SK-N-SH treated with all-trans-retinoic acid at 6 μM for 48 hours (cell line): ENCODE results near the gene SYDE1.

Experiments used
- ATAC-seq: fragments of 200-7000 bp; cut with Tn5 transposase; 3 replicates; pipeline ENCODE4 v1.9.1; 2020; ENCODE audit warnings: mild to moderate bottlenecking, moderate library complexity
- ARNTL ChIP-seq: fragments of 450-650 bp; formaldehyde crosslinking; IDR thresholded peaks from 2 replicates; pipeline ENCODE4 v1.5.0; 2020; ENCODE audit warnings: low read depth, mild to moderate bottlenecking, moderate library complexity, borderline replicate concordance
- ESRRG ChIP-seq: fragments of 250-450 bp; sonication (Bioruptor Pico); IDR thresholded peaks from 2 replicates; pipeline ENCODE4 v1.6.1; 2021; ENCODE audit warnings: mild to moderate bottlenecking
- ISL1 ChIP-seq: fragments of 250-450 bp; sonication (Bioruptor Pico); IDR thresholded peaks from 2 replicates; pipeline ENCODE4 v2.1.2; 2022; ENCODE audit warnings: mild to moderate bottlenecking, moderate library complexity
- PPARA ChIP-seq: fragments of 250-450 bp; sonication (Bioruptor Pico); IDR thresholded peaks from 2 replicates; pipeline ENCODE4 v1.5.0; 2020; ENCODE audit warnings: mild to moderate bottlenecking, borderline replicate concordance
- RARB ChIP-seq: fragments of 250-450 bp; sonication (Bioruptor Pico); IDR thresholded peaks from 2 replicates; pipeline ENCODE4 v1.8.0; 2021; ENCODE audit warnings: mild to moderate bottlenecking, moderate library complexity
- SNAI2 ChIP-seq: fragments of 250-450 bp; sonication (Bioruptor Pico); IDR thresholded peaks from 2 replicates; pipeline ENCODE4 v1.5.0; 2020; ENCODE audit warnings: mild to moderate bottlenecking, moderate library complexity
- TCF4 ChIP-seq: fragments of 250-450 bp; sonication (Bioruptor Pico); IDR thresholded peaks from 2 replicates; pipeline ENCODE4 v1.8.0; 2021; ENCODE audit warnings: mild to moderate bottlenecking, moderate library complexity, borderline replicate concordance
- TOX ChIP-seq: fragments of 250-450 bp; sonication (Bioruptor Pico); IDR thresholded peaks from 2 replicates; pipeline ENCODE4 v1.8.0; 2021; ENCODE audit warnings: mild to moderate bottlenecking, moderate library complexity, borderline replicate concordance
- ZC3H10 ChIP-seq: fragments of 250-450 bp; sonication (Bioruptor Pico); IDR thresholded peaks from 2 replicates; pipeline ENCODE4 v1.5.1; 2021; ENCODE audit warnings: mild to moderate bottlenecking, moderate library complexity
- ZFP3 ChIP-seq: fragments of 250-450 bp; sonication (Bioruptor Pico); IDR thresholded peaks from 2 replicates; pipeline ENCODE4 v1.5.0; 2020; ENCODE audit warnings: mild to moderate bottlenecking, moderate library complexity
- ZFP30 ChIP-seq: fragments of 450-650 bp; formaldehyde crosslinking; IDR thresholded peaks from 2 replicates; pipeline ENCODE4 v1.5.0; 2022; ENCODE audit warnings: mild to moderate bottlenecking, moderate library complexity
- ZNF565 ChIP-seq: fragments of 450-650 bp; formaldehyde crosslinking; conservative IDR thresholded peaks from 2 replicates; pipeline ENCODE4 v1.5.0; 2020; ENCODE audit warnings: low read depth, mild to moderate bottlenecking, moderate library complexity
- ZNF70 ChIP-seq: fragments of 450-650 bp; formaldehyde crosslinking; IDR thresholded peaks from 2 replicates; pipeline ENCODE4 v1.5.0; 2020; ENCODE audit warnings: mild to moderate bottlenecking, moderate library complexity
- TF ChIP-seq, protein P1 (sequence below): fragments of 250-450 bp; sonication (Bioruptor Pico); IDR thresholded peaks from 2 replicates; pipeline ENCODE4 v1.5.1; 2021; ENCODE audit warnings: mild to moderate bottlenecking, moderate library complexity
- TF ChIP-seq, protein P2 (sequence below): fragments of 250-450 bp; sonication (Bioruptor Pico); IDR thresholded peaks from 2 replicates; pipeline ENCODE4 v1.8.0; 2020; ENCODE audit warnings: mild to moderate bottlenecking, moderate library complexity, borderline replicate concordance
- TF ChIP-seq, protein P3 (sequence below): fragments of 250-450 bp; sonication (Bioruptor Pico); IDR thresholded peaks from 2 replicates; pipeline ENCODE4 v1.5.0; 2020; ENCODE audit warnings: mild to moderate bottlenecking, moderate library complexity

SYDE1 gene

DNA sequence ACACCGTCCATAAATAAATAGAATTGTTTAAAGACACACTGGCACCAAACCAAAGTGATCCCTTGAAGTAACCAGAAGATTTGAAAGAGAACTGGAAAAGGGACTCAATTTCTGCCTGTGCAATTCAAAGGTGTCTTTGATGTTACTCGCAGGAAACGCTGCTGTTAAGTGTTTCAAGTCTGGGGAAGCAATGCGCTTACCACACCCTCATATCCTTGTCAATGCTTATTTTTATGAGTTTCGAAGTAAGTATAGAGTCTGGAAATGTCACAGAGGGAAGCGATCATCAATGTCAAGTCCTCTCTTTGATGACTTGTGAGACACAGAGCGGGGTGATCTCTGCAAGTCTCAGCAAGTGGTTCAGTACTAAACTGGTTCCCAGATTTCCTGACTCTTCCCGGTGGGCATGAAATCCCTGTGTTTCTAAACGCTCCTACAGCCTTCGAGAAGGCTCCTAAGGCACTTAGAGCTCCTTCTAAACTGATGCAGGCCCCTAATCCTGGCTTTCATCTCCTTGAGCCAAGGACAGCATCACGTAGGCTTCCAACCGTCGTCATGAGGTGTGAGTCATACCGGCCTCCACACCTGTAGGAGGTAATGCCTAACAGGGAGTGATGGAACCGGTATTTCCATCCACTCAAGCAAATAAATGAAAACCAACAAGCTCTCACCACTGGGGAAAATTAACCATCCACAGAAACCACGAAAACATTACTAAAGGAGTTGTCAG, 22.8 kb downstream of the SYDE1 start:
- no peak for TF ChIP-seq ZFP3
- no peak for ATAC-seq

DNA sequence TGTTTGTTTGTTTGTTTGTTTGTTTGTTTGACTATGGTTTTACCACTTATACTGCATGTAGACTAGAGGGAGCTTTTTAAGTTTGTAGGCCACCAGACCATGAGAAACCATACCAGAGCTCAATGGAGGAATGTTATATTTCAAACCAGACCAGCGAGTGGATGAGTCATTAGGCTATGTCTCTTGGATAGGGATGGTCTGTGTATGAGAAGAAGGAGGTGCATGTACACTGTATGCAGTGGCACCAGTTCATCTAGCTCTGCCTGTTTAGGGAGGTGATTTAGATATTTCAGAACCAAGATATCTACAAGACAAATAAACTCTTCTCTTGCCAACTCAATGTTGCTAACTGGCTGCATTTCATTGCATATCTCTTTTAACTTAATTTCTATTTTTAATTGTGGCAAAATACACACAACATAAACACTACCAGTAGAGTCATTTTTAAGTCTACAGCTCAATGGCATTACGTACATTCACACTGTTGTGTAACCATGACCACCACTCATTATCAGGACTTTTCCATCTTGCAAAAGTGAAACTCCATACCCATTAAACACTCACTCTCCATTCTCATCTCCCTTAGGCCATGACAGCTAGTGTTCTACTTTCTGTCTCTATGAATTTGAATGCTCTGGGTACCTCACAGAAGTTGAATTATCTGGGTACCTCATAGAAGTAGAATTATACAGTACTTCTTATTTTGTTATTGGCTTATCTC, 29.2 kb downstream of the SYDE1 start:
- no peak for ATAC-seq
- TF ChIP-seq, protein P1, sequence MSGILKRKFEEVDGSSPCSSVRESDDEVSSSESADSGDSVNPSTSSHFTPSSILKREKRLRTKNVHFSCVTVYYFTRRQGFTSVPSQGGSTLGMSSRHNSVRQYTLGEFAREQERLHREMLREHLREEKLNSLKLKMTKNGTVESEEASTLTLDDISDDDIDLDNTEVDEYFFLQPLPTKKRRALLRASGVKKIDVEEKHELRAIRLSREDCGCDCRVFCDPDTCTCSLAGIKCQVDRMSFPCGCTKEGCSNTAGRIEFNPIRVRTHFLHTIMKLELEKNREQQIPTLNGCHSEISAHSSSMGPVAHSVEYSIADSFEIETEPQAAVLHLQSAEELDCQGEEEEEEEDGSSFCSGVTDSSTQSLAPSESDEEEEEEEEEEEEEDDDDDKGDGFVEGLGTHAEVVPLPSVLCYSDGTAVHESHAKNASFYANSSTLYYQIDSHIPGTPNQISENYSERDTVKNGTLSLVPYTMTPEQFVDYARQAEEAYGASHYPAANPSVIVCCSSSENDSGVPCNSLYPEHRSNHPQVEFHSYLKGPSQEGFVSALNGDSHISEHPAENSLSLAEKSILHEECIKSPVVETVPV, result no peak
- TF ChIP-seq, protein P2, sequence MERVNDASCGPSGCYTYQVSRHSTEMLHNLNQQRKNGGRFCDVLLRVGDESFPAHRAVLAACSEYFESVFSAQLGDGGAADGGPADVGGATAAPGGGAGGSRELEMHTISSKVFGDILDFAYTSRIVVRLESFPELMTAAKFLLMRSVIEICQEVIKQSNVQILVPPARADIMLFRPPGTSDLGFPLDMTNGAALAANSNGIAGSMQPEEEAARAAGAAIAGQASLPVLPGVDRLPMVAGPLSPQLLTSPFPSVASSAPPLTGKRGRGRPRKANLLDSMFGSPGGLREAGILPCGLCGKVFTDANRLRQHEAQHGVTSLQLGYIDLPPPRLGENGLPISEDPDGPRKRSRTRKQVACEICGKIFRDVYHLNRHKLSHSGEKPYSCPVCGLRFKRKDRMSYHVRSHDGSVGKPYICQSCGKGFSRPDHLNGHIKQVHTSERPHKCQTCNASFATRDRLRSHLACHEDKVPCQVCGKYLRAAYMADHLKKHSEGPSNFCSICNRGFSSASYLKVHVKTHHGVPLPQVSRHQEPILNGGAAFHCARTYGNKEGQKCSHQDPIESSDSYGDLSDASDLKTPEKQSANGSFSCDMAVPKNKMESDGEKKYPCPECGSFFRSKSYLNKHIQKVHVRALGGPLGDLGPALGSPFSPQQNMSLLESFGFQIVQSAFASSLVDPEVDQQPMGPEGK, result no peak
- TF ChIP-seq TCF4 (no peak), ZNF565 (CRISPR knock-in tag) (no peak), ZC3H10 (CRISPR knock-in tag) (no peak)

DNA sequence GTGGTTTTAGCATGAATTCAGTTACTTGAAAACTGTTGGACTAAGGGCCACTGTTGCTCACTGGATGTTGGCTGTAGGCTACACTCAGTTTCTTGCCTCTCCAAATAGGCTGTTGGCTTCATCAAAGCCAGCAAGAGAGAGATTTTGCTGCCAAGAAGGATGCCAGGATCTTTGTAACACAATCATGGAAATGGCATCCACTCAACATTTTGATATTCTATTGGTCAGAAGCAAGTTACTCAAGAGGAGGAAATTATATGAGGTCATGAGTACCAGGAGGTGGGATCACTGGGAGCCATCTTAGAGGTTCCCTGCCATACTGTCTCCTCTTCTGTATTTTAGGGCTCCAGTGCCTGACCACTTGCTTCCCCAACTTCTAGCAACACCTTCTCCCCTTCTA, 30.6 kb downstream of the SYDE1 start:
- TF ChIP-seq SNAI2 (CRISPR knock-in tag), result no peak
- TF ChIP-seq, protein P1, result no peak
- TF ChIP-seq ZNF565 (CRISPR knock-in tag), result no peak
- no peak for TF ChIP-seq ARNTL (CRISPR knock-in tag)
- TF ChIP-seq RARB (CRISPR knock-in tag), result no peak
- no peak for TF ChIP-seq PPARA (CRISPR knock-in tag)
- TF ChIP-seq, protein P2, result no peak
- no peak for TF ChIP-seq ZNF70 (CRISPR knock-in tag)
- TF ChIP-seq ZFP3, result no peak
- no peak for TF ChIP-seq ZFP30
- TF ChIP-seq, protein P3, sequence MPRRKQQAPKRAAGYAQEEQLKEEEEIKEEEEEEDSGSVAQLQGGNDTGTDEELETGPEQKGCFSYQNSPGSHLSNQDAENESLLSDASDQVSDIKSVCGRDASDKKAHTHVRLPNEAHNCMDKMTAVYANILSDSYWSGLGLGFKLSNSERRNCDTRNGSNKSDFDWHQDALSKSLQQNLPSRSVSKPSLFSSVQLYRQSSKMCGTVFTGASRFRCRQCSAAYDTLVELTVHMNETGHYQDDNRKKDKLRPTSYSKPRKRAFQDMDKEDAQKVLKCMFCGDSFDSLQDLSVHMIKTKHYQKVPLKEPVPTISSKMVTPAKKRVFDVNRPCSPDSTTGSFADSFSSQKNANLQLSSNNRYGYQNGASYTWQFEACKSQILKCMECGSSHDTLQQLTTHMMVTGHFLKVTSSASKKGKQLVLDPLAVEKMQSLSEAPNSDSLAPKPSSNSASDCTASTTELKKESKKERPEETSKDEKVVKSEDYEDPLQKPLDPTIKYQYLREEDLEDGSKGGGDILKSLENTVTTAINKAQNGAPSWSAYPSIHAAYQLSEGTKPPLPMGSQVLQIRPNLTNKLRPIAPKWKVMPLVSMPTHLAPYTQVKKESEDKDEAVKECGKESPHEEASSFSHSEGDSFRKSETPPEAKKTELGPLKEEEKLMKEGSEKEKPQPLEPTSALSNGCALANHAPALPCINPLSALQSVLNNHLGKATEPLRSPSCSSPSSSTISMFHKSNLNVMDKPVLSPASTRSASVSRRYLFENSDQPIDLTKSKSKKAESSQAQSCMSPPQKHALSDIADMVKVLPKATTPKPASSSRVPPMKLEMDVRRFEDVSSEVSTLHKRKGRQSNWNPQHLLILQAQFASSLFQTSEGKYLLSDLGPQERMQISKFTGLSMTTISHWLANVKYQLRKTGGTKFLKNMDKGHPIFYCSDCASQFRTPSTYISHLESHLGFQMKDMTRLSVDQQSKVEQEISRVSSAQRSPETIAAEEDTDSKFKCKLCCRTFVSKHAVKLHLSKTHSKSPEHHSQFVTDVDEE (CRISPR knock-in tag), result no peak
- no peak for TF ChIP-seq TOX (CRISPR knock-in tag)
- ATAC-seq, result no peak

DNA sequence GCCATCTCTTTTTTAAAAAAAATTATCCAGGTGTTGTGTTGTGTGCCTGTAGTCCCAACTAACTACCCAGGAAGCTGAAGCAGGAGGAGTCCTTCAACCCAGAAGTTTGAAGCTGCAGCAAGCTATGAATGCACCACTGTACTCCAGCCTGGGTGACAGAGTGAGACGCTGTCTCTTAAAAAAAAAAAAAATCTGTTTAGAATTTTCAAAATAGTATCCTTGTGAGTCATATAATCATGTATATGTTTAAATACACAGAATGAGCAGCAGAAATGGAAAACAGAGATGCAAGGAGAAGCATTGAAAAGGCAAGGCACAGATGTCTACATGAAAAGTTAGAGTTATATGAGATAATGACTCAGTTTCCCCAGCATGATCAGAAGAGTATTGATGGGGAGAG, 31.2 kb downstream of the SYDE1 start:
- TF ChIP-seq SNAI2 (CRISPR knock-in tag), result no peak
- TF ChIP-seq ISL1 (CRISPR knock-in tag), result no peak
- no peak for TF ChIP-seq ZNF70 (CRISPR knock-in tag)
- no peak for ATAC-seq

DNA sequence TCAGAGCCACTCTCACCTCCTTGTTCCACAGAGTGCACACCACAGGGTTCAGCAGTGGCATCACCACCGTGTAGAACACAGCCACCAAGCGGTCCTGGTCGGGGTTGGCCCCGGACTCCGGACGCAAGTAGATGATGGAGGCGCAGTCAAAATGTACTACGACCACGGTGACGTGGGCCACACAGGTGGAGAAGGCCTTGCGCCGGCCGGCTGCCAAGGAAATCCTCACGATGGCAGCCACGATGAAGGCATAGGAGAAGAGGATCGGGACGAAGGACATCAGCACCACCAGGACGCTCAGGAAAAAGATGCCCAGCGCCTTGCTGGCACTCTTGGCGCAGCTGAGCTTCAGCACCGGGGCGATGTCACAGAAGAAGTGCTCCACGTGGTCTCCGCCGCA, 33.9 kb downstream of the SYDE1 start:
- TF ChIP-seq ESRRG (CRISPR knock-in tag), result no peak
- TF ChIP-seq, all 23 proteins: peak for 0
- no peak for ATAC-seq
